DMS153 treated with DMSO at 0.1 percent for 48 hours (cell line): Measurements from ENCODE around the gene HAGHL.

Experiments used
- DNase-seq: peaks from one replicate; lab custom pipeline; 2025; ENCODE audit not compliant: unreplicated experiment; lab: John Stamatoyannopoulos, UW

HAGHL gene

DNA sequence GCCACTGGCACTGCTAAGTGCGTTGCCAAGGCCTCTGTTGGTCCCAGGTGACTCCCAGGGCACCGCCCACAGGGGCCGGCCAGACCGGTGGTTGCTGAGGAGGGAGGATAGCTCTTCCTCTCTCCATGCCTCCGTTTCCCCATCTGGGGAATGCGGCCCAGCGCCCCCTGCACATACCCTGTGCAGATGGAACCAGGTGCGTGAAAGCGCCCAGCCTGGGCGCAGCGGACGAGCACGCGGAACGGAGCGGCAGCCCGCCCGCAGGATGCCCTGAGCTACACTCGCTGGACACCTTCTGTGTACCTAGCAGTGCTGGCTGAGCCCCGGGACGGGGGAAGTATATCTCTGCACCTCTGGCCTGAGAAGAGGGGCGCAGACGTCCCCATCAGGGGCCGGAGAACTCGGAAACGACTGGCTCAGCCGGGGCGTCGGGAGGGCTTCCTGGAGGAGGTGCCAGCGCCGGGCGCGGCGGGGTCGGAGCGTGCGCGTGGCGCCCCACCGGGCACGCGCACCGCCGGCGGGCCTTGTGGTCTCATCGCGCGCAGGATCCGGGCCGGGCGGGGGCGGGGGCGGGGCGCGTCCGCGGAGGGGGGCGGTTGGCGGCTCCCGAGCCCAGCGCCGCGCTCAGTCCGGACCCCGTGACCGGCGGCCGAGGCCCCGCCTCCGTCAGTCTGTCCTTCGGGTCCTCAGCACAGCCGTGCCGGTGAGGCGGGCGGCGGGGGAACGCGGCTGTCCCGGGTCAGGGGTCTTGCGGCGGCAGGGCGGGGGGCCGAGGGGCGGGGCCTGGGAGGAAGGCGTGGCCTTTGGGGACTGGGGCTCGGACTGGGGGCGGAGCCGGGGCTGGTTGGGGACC is at the start of gene HAGHL, which contains the start of gene CCDC78:
Gene HAGHL (plus strand): TSS at position 669 of the 853 bp plus-strand sequence. CDS start 404 bp downstream, outside the sequence.
Gene CCDC78 (minus strand): TSS at position 6 of the 853 bp plus-strand sequence. CDS start 76 bp downstream, outside the sequence.
- no peak for DNase-seq

- no peak for DNase-seq
Measured at GRCh38 chr16:677316-678190, 49.4 kb upstream of the HAGHL start.

DNA sequence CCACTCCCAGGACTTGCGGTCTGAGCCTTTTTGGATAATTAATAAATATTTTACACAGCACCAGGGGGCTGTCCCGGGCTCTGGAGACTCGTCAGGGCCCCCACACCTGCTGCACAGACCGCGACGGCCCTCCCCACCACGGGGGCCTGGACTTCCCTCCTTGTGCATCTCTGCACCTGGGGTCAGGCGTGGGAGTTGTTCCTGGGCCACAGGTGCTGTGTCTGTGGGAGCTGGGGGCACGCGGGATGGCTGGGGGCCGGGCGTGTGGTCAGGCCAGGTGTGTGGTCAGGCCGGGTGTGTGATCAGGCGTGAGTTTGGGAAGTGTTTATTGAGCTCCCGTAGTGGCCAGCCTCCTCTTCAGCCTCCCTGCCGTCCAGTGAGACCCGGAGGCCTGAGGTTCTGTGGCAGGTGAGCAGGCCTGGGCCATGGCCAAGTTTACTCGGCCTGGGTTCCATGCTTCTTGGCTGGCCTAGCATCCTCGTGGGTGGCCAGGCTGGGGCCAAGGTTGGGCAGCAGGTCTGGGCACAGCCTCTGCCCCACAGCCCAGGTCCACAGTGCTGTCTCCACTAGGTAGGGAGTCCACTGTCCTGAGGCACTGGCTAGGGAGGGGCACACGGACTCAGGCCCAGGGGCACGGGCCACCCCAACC is 48.6 kb upstream of the HAGHL start:
- DNase-seq = no peak

GRCh38 chr16:678858-679813 is 47.8 kb upstream of the HAGHL start:
- peak; percentile 55 for DNase-seq

GRCh38 chr16:679814-680624 is 46.9 kb upstream of the HAGHL start, which contains the start of gene STUB1:
Gene STUB1, plus strand, starts transcription at chr16:680410. Its CDS starts 116 bp downstream, at chr16:680526.
- DNase-seq = peak; percentile 67

DNA sequence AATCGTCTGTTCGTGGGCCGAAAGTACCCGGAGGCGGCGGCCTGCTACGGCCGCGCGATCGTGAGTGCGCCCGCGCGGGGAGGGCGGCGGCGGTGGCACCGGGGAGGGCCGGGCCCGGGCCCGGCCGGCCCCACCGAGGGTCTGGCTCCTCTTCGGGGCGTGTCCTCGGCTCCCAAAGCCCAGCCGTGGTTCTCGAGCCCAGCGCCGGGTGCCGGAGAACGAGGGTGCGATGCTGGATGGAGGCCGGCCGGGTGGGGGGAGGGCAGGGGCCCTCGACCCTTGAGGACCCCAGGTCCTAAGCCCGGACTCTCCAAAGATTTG is 46.3 kb upstream of the HAGHL start:
- no peak for DNase-seq

DNA sequence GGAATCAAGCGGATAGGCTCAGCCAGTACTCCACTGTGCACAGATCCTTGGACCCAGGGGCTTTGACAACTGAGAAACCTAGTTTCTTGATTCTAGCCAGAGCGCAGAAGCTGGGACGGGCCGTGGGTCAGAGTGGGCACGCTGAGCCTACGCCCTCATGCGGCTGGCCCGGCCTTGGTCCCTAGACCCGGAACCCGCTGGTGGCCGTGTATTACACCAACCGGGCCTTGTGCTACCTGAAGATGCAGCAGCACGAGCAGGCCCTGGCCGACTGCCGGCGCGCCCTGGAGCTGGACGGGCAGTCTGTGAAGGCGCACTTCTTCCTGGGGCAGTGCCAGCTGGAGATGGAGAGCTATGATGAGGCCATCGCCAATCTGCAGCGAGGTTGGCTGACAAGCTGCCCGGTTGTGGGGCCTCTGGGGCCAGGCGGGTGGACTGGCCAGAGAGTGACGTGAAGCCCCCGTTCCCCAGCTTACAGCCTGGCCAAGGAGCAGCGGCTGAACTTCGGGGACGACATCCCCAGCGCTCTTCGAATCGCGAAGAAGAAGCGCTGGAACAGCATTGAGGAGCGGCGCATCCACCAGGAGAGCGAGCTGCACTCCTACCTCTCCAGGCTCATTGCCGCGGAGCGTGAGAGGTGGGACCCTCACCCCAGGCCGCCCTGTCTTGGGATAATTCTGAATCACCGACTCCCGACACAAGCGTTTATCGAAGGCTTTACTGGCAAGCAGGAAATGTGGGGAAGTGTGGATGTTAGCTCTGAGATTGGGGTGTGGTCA is 45.8 kb upstream of the HAGHL start:
- no peak for DNase-seq

DNA sequence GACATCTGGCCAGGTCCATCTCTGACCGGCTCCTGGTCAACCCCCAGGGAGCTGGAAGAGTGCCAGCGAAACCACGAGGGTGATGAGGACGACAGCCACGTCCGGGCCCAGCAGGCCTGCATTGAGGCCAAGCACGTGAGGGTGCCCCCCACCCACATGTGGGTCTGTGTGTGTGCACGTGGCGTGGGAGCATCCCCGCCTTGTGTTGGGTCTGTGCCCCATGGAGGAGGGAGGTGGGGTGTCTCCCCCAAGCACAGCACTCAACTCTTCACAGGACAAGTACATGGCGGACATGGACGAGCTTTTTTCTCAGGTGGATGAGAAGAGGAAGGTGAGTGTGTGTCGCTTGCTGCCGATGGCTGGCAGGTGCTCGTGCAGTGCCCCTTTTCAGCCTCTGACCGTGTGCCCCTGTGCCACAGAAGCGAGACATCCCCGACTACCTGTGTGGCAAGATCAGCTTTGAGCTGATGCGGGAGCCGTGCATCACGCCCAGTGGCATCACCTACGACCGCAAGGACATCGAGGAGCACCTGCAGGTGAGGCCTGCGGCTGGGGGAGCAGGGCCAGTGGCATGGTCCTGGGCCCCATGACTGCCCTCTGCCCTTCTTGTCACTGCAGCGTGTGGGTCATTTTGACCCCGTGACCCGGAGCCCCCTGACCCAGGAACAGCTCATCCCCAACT is 45.0 kb upstream of the HAGHL start:
- DNase-seq = no peak

- no peak for DNase-seq
Measured at GRCh38 chr16:682493-683395, 44.2 kb upstream of the HAGHL start.

GRCh38 chr16:683396-684070 is 43.4 kb upstream of the HAGHL start:
- DNase-seq = no peak

GRCh38 chr16:684071-684794 is 42.7 kb upstream of the HAGHL start, which contains the start of gene JMJD8:
Gene JMJD8, minus strand, starts transcription at chr16:684334. Its CDS starts 15 bp downstream, at chr16:684319.
- DNase-seq = peak; percentile 90

DNA sequence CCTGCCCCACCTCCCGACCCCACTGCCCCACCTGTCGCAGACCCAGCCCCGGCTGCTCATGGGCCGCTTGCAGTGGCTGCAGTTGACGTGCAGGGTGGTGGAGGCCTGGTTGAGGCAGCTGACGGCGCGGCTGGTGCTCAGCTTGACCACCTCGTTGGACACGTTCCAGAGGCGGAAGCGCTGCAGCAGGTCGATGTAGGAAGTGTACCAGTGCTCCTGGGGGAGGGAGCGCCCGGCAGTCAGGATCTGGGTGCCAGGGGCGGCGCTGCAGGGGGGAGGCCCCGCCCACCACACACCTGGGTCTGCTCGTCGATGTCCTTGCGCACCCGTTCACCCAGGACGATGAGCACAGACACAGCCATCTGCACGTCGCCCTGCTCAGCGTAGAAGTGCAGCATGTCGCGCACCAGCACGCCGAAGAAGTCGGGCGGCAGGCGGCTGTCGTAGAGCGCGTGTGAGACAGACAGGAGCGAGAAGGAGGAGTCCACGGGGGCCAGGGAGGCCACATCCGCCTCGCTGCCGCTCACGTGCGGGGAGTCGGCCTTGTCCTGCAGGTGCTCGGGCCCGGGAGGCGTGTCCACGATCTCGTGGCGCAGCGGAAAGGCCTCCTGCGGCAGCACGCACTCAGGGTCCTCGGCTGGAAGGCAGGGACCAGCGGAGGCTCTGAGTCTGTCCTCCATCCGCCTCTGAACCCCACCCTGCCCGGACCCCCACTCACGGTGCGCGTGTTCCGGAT is 41.8 kb upstream of the HAGHL start:
- DNase-seq = peak; percentile 82

DNA sequence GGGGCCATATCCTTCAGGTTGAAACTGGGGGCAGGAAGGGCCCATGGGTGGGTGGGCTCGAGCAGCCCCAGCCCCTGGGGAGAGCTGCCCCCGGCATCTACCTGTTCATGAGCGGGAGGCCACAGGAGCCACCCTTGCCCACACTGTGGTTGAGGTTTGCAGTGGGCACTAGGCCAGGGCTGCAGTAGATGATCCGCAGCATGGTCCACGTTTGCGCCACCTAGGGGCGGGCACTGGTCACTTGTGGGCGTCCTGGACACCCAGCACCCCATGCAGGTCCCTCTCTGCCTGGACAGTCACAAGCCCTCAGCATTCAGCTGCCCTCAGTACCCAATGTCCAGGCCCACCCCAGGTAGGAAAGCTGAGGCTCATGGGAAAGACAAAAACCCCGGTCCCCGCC is 40.9 kb upstream of the HAGHL start:
- DNase-seq = peak; percentile 12

GRCh38 chr16:686459-687260 is 40.2 kb upstream of the HAGHL start:
- DNase-seq = no peak
